OCI-LY7 (cell line): ENCODE measurements around the gene MAN1B1. TPM values are rescaled to one million over a fixed set of nuclear protein-coding genes. Genes with fewer than 3 reads are reported as not detected.

Experiments
- BruUV-seq: library from RNA; stranded (reverse); fragments of 400-500 nt; replicated peaks from 2 replicates; lab custom pipeline; 2021; lab: Mats Ljungman, UMichigan
- CTCF ChIA-PET: fragments of 300-600 bp; sonication (Branson Sonifier 250); formaldehyde crosslinking; loops from one replicate; lab custom pipeline; 2022; ENCODE audit warnings: antibody characterized with exemption; ENCODE audit not compliant: unreplicated experiment; lab: Charles Lee
- POLR2A ChIA-PET: fragments of 300-600 bp; sonication (Branson Sonifier 250); formaldehyde crosslinking; loops from one replicate; lab custom pipeline; 2022; ENCODE audit warnings: antibody characterized with exemption; lab: Charles Lee
- DNase-seq: peaks from one replicate; pipeline ENCODE4 v3.0.0-alpha.2; 2015; ENCODE audit warnings: low spot score
- H2AFZ ChIP-seq: fragments of 200-600 bp; sonication (generic), shearing (Covaris generic); 2 replicates; pipeline ENCODE4 v1.6.1; 2014; ENCODE audit warnings: mild to moderate bottlenecking, antibody characterized with exemption, low read length, moderate library complexity
- H3K27ac ChIP-seq: fragments of 200-600 bp; sonication (generic); 2 replicates; pipeline ENCODE4 v1.5.1; 2014; ENCODE audit warnings: mixed run types, low read depth, mild to moderate bottlenecking, moderate library complexity, low read length, inconsistent platforms; ENCODE audit not compliant: poor library complexity, severe bottlenecking
- H3K36me3 ChIP-seq: fragments of 200-600 bp; sonication (generic); 2 replicates; pipeline ENCODE4 v1.6.1; 2014; ENCODE audit warnings: mild to moderate bottlenecking, antibody characterized with exemption, low read length, moderate library complexity, mixed read lengths; ENCODE audit not compliant: insufficient read depth
- H3K4me1 ChIP-seq: fragments of 200-600 bp; sonication (generic); 2 replicates; pipeline ENCODE4 v1.5.1; 2014; ENCODE audit warnings: mild to moderate bottlenecking, low read length; ENCODE audit not compliant: insufficient read depth, poor library complexity, severe bottlenecking
- H3K4me2 ChIP-seq: fragments of 200-600 bp; sonication (generic); 2 replicates; pipeline ENCODE4 v1.6.1; 2014; ENCODE audit warnings: mild to moderate bottlenecking, low read length
- H3K4me3 ChIP-seq: fragments of 200-600 bp; sonication (generic); 2 replicates; pipeline ENCODE4 v1.5.1; 2014; ENCODE audit warnings: mild to moderate bottlenecking, low read depth, low read length; ENCODE audit not compliant: poor library complexity, severe bottlenecking
- H3K79me2 ChIP-seq: fragments of 200-600 bp; sonication (generic); 2 replicates; pipeline ENCODE4 v1.6.1; 2016; ENCODE audit warnings: low read depth, mild to moderate bottlenecking, low read length, moderate library complexity, mixed read lengths; ENCODE audit not compliant: insufficient read depth
- H3K9me2 ChIP-seq: fragments of 200-600 bp; sonication (generic); 2 replicates; pipeline ENCODE4 v1.6.1; 2016; ENCODE audit warnings: mild to moderate bottlenecking, low read length, mixed read lengths; ENCODE audit not compliant: insufficient read depth
- H3K9me3 ChIP-seq: fragments of 200-600 bp; sonication (generic); 2 replicates; pipeline ENCODE4 v1.6.1; 2014; ENCODE audit warnings: mild to moderate bottlenecking, mixed run types, low read length, mixed read lengths
- H4K20me1 ChIP-seq: fragments of 200-600 bp; sonication (generic); 2 replicates; pipeline ENCODE4 v1.6.1; 2014; ENCODE audit warnings: mild to moderate bottlenecking, antibody characterized with exemption, low read length, moderate library complexity, mixed read lengths; ENCODE audit not compliant: insufficient read depth
- CTCF ChIP-seq: fragments of 200-600 bp; sonication (generic); conservative IDR thresholded peaks from 2 replicates; pipeline ENCODE4 v1.5.1; 2014; ENCODE audit warnings: mild to moderate bottlenecking, antibody characterized with exemption, low read length, moderate library complexity, mixed read lengths
- EZH2phosphoT487 ChIP-seq: fragments of 200-600 bp; sonication (generic); IDR thresholded peaks from 2 replicates; pipeline ENCODE4 v1.6.1; 2018; ENCODE audit warnings: low read depth, borderline replicate concordance, mild to moderate bottlenecking, mixed run types, antibody characterized with exemption, low read length, moderate library complexity, mixed read lengths
- intact Hi-C: fragments of 100-400 bp; cut with micrococcal nuclease; formaldehyde crosslinking; loops from one replicate; pipeline ENCODE4 v1.10.0; 2022; ENCODE audit not compliant: unreplicated experiment
- total RNA-seq, 2 experiments: library from RNA; depleted of rRNA in 1 of 2; stranded (reverse); fragments of >200 nt in 1 of 2; shearing (Covaris generic) in 1 of 2; gene quantifications; 2 replicates each; pipeline ENCODE4 v1.2.3, GENCODE V29; 2014 to 2022

The MAN1B1 gene
- total RNA-seq, 2 experiments from 2014 or later, result 32.7 to 43.4 TPM

DNA sequence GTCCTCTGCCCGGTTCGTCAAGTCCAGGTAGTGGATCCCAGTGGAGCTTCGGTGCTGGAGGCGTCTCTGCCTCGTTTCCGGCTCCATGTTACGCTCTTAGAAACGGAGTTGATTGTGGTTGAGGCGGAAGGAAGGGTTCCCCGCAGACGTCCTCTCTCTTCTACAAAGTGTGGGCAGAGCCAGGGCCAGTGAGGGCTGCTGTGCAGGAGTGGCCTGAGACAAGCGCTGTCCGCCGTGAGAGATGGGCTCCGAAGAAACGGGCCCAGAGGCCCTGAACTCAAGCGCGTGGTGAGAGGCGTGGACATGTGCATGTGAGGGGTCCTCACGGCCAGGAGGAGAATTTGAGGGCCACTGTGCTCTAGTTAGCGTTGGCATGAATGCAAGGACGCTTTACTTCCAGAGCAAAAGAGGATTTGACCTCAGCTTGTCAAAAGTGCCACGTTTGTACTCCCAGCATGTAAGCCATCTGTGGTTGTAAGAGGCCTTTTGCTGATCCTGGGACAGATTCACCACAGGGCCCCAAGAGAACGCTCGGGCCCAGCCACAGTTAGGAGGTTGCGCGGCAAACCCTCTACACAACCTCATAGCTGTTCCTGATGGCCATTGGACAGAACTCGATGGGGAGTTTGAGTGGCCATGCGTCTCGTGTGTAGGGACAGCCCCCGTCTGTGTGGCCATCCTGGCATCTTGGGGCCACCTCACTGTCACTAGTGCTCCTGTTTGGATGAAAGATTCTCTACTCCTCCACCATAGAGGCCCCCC is 10.2 kb downstream of the MAN1B1 start:
- H3K9me2 ChIP-seq, result no peaks in the 10 kb centered on the region
- H3K4me1 ChIP-seq, result peaks cover 5% of the 10 kb centered on the region
- CTCF ChIA-PET, result no interaction called here
- peaks cover 65% of the 10 kb centered on the region for H3K36me3 ChIP-seq
- intact Hi-C loops, result no loop called here
- no peak overlapping the region for H2AFZ ChIP-seq
- POLR2A ChIA-PET, result interaction anchor here (0.6 kb wide), 1 partner anchor 64 kb away, joined by 3 read pairs; no protein-coding TSS in a partner anchor
- H3K27ac ChIP-seq, result no peak overlapping the region
- H3K9me3 ChIP-seq, result peaks cover 4% of the 10 kb centered on the region
- no TSS peak for BruUV-seq
- no peaks in the 10 kb centered on the region for H4K20me1 ChIP-seq
- no peak for TF ChIP-seq EZH2phosphoT487
- no peak for TF ChIP-seq CTCF
- no peak for DNase-seq
- H3K4me2 ChIP-seq, result no peak overlapping the region
- no peak overlapping the region for H3K4me3 ChIP-seq
- no peaks in the 10 kb centered on the region for H3K79me2 ChIP-seq

GRCh38 chr9:137097761-137098462 is 11.1 kb downstream of the MAN1B1 start:
- Histone ChIP-seq H3K9me2 (no peaks in the 10 kb centered on the region), H3K36me3 (peaks cover 69% of the 10 kb centered on the region), H3K4me2 (no peak overlapping the region), H3K79me2 (no peaks in the 10 kb centered on the region), H4K20me1 (no peaks in the 10 kb centered on the region), H3K27ac (no peak overlapping the region), H3K4me3 (no peak overlapping the region), H3K4me1 (peaks cover 5% of the 10 kb centered on the region), H3K9me3 (peaks cover 11% of the 10 kb centered on the region), H2AFZ (no peak overlapping the region)
- no peak for DNase-seq
- ChIA-PET CTCF (no interaction called here), POLR2A (interaction anchor here (0.6 kb wide), 1 partner anchor 63 kb away, joined by 3 read pairs; no protein-coding TSS in a partner anchor)
- TF ChIP-seq EZH2phosphoT487 (no peak), CTCF (no peak)
- intact Hi-C loops, result no loop called here
- BruUV-seq, result no TSS peak

DNA sequence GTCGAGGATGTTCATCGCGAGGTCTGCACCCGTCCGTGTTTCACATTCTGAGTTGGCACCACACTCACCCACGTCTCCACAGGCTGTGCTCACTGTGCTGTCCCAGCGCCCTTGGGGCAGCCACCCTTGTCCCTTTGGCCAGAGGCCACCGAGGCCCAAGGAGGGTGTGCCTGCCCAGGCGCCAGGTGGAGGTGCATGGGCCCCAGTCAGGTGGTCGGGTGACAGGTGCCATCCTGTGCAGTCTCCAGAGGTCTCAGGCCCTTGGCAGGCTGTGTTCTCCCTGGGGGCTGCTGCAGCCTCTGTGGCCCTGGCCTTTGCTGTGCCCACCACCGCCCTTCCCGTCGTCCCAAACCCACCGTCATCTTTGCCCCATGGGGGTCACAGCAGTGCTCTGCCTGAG is 12.4 kb downstream of the MAN1B1 start:
- intact Hi-C loops, result no loop called here
- CTCF ChIA-PET, result no interaction called here
- TF ChIP-seq CTCF (no peak), EZH2phosphoT487 (no peak)

More for the DNA sequence above, 12.4 kb downstream of the MAN1B1 start:
- no peak overlapping the region for H3K4me2 ChIP-seq
- peaks cover 83% of the 10 kb centered on the region for H3K36me3 ChIP-seq
- no TSS peak for BruUV-seq
- no peaks in the 10 kb centered on the region for H4K20me1 ChIP-seq
- peaks cover 17% of the 10 kb centered on the region for H3K9me3 ChIP-seq
- peaks cover 5% of the 10 kb centered on the region for H3K4me1 ChIP-seq
- POLR2A ChIA-PET, result no interaction called here
- no peak overlapping the region for H2AFZ ChIP-seq
- H3K4me3 ChIP-seq, result no peak overlapping the region
- no peaks in the 10 kb centered on the region for H3K79me2 ChIP-seq
- no peak for DNase-seq
- H3K27ac ChIP-seq, result no peak overlapping the region
- H3K9me2 ChIP-seq, result no peaks in the 10 kb centered on the region
